HepG2 (cell line): ENCODE measurements around the gene ADGRG6. TPM values are rescaled to one million over a fixed set of nuclear protein-coding genes. Genes with fewer than 3 reads are reported as not detected.

Experiments
- CBX1 ChIP-seq: IDR thresholded peaks from one replicate; pipeline ENCODE4 v1.6.1; 2016; ENCODE audit warnings: antibody characterized with exemption, low read depth
- DMTF1 ChIP-seq: sonication (generic); formaldehyde crosslinking; IDR thresholded peaks from 2 replicates; pipeline ENCODE4 v1.4.0; 2020; ENCODE audit warnings: mild to moderate bottlenecking, missing genetic modification reagents
- DPF2 ChIP-seq: sonication (generic); formaldehyde crosslinking; IDR thresholded peaks from 2 replicates; pipeline ENCODE4 v1.4.0; 2020; ENCODE audit warnings: mild to moderate bottlenecking, low read depth, missing genetic modification reagents, borderline replicate concordance
- EEA1 ChIP-seq: sonication (generic); formaldehyde crosslinking; IDR thresholded peaks from 2 replicates; pipeline ENCODE4 v1.5.1; 2020; ENCODE audit warnings: mild to moderate bottlenecking, missing genetic modification reagents, borderline replicate concordance
- HMG20B ChIP-seq: conservative IDR thresholded peaks from 2 replicates; pipeline ENCODE4 v1.6.1; 2016; ENCODE audit warnings: missing genetic modification reagents, missing compliant biosample characterization
- HNRNPK ChIP-seq: fragments of 200-400 bp; formaldehyde crosslinking; IDR thresholded peaks from 2 replicates; pipeline ENCODE4 v1.6.1; 2018; ENCODE audit warnings: low read length, low read depth, moderate library complexity, mild to moderate bottlenecking; ENCODE audit not compliant: poor library complexity, severe bottlenecking
- KDM1A ChIP-seq: IDR thresholded peaks from 2 replicates; pipeline ENCODE4 v1.6.1; 2016; ENCODE audit warnings: missing compliant biosample characterization
- PCBP1 ChIP-seq: fragments of 200-400 bp; formaldehyde crosslinking; IDR thresholded peaks from 2 replicates; pipeline ENCODE4 v1.6.1; 2017; ENCODE audit warnings: mild to moderate bottlenecking, low read depth, low read length, borderline replicate concordance
- TRIM22 ChIP-seq: fragments of 450-650 bp; IDR thresholded peaks from 2 replicates; pipeline ENCODE4 v1.6.1; 2017
- ZIK1 ChIP-seq: sonication (generic); formaldehyde crosslinking; IDR thresholded peaks from 2 replicates; pipeline ENCODE4 v1.5.0; 2020; ENCODE audit warnings: mild to moderate bottlenecking, low read depth, missing genetic modification reagents, borderline replicate concordance
- ZNF274 ChIP-seq: sonication (generic); formaldehyde crosslinking; IDR thresholded peaks from 2 replicates; pipeline ENCODE4 v1.5.1; 2020; ENCODE audit warnings: mild to moderate bottlenecking, missing genetic modification reagents
- ZNF350 ChIP-seq: sonication (generic); formaldehyde crosslinking; IDR thresholded peaks from 2 replicates; pipeline ENCODE4 v1.4.0; 2020; ENCODE audit warnings: mild to moderate bottlenecking, low read depth, missing genetic modification reagents, borderline replicate concordance
- ZNF451 ChIP-seq: sonication (generic); formaldehyde crosslinking; IDR thresholded peaks from 2 replicates; pipeline ENCODE4 v1.5.0; 2020; ENCODE audit warnings: mild to moderate bottlenecking, missing genetic modification reagents
- ZNF460 ChIP-seq: sonication (generic); formaldehyde crosslinking; IDR thresholded peaks from 2 replicates; pipeline ENCODE4 v1.5.1; 2020; ENCODE audit warnings: missing genetic modification reagents, mild to moderate bottlenecking, borderline replicate concordance
- ZNF570 ChIP-seq: sonication (generic); formaldehyde crosslinking; IDR thresholded peaks from 2 replicates; pipeline ENCODE4 v1.4.0; 2020; ENCODE audit warnings: mild to moderate bottlenecking, missing genetic modification reagents, borderline replicate concordance
- ZNF574 ChIP-seq: sonication (generic); formaldehyde crosslinking; IDR thresholded peaks from 2 replicates; pipeline ENCODE4 v1.4.0; 2020; ENCODE audit warnings: missing genetic modification reagents
- ZSCAN31 ChIP-seq: sonication (generic); formaldehyde crosslinking; IDR thresholded peaks from 2 replicates; pipeline ENCODE4 v1.5.0; 2020; ENCODE audit warnings: low read depth, mild to moderate bottlenecking, missing genetic modification reagents
- ZUFSP ChIP-seq: sonication (generic); formaldehyde crosslinking; IDR thresholded peaks from 2 replicates; pipeline ENCODE4 v1.9.0; 2021; ENCODE audit warnings: missing genetic modification reagents, mild to moderate bottlenecking, borderline replicate concordance
- polyA plus RNA-seq, 8 experiments: library from polyadenylated mRNA; depleted of rRNA in 3 of 8; stranded (reverse) in 7 of 8; unstranded in 1 of 8; fragments of >200 nt; fragmentation: Illumina TruSeq in 4 of 8; extraction: Trizol in 4 of 8; gene quantifications; 2 replicates each; pipeline versions ENCODE4 v1.2.1 to v1.2.3, GENCODE V29; 2011 to 2016; ENCODE audit warnings: low read depth in 4 of 8, missing spikeins in 1 of 8, mixed read lengths in 1 of 8; ENCODE audit not compliant: insufficient read depth in 1 of 8
- total RNA-seq, 5 experiments: library from RNA; depleted of rRNA; stranded (reverse); fragments of >200 nt; fragmentation: Illumina TruSeq; extraction: Trizol; gene quantifications; 2 replicates each; pipeline ENCODE4 v1.2.3, GENCODE V29; 2016; ENCODE audit warnings: low read depth in 1 of 5
- TF ChIP-seq, protein P1 (sequence below): sonication (generic); formaldehyde crosslinking; IDR thresholded peaks from 2 replicates; pipeline ENCODE4 v1.5.0; 2020; ENCODE audit warnings: missing genetic modification reagents, mild to moderate bottlenecking, borderline replicate concordance

The ADGRG6 gene
- total and polyA plus RNA-seq, 2 of the 13 experiments (the other 11 are each of a cell fraction or from before 2014, with no cell fraction given), result 129 to 249 TPM

- TF ChIP-seq ZUFSP (no peak), ZIK1 (no peak), ZNF460 (CRISPR knock-in tag) (no peak), ZNF451 (no peak), DMTF1 (CRISPR knock-in tag) (no peak), CBX1 (no peak), TRIM22 (no peak), HMG20B (CRISPR knock-in tag) (peak; percentile 90), EEA1 (CRISPR knock-in tag) (no peak), KDM1A (peak; percentile 69; the same call in 1 of the 2 replicates), ZNF574 (CRISPR knock-in tag) (no peak), ZNF274 (no peak), ZNF570 (CRISPR knock-in tag) (no peak), DPF2 (CRISPR knock-in tag) (peak; percentile 98), PCBP1 (no peak), HNRNPK (peak; percentile 39), ZNF350 (CRISPR knock-in tag) (no peak), ZSCAN31 (CRISPR knock-in tag) (peak; percentile 58; the same call in 1 of the 2 replicates)
- TF ChIP-seq, protein P1, sequence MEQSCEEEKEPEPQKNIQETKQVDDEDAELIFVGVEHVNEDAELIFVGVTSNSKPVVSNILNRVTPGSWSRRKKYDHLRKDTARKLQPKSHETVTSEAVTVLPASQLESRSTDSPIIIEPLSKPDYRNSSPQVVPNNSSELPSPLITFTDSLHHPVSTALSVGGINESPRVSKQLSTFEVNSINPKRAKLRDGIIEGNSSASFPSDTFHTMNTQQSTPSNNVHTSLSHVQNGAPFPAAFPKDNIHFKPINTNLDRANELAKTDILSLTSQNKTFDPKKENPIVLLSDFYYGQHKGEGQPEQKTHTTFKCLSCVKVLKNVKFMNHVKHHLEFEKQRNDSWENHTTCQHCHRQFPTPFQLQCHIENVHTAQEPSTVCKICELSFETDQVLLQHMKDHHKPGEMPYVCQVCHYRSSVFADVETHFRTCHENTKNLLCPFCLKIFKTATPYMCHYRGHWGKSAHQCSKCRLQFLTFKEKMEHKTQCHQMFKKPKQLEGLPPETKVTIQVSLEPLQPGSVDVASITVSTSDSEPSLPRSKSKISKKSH, result no peak
These were observed 73.3 kb downstream of the ADGRG6 start (continued) for GRCh38 chr6:142374965-142375733.
